PFSK-1 (cell line): Measurements from ENCODE around the gene VWA3A.

Experiments
- FOXP2 ChIP-seq: optimal IDR thresholded peaks from 2 replicates; pipeline ENCODE3; 2011; ENCODE audit warnings: borderline replicate concordance, control low read depth, inconsistent platforms; ENCODE audit not compliant: insufficient read depth; ENCODE audit errors: extremely low read length, extremely low read depth
- POLR2AphosphoS5 ChIP-seq: IDR thresholded peaks from 2 replicates; pipeline ENCODE4 v1.6.1; 2012; ENCODE audit warnings: low read depth, mild to moderate bottlenecking, control low read depth, low read length, moderate library complexity
- REST ChIP-seq, 2 experiments: IDR thresholded peaks; 2 replicates each; pipeline versions ENCODE4 v1.6.1 to v1.8.0; 2011 to 2012; ENCODE audit warnings: low read depth in 2 of 2, low read length in 2 of 2, control low read depth in 1 of 2, inconsistent platforms in 1 of 2, mild to moderate bottlenecking in 1 of 2, moderate library complexity in 1 of 2; ENCODE audit not compliant: insufficient read depth in 1 of 2
- SIN3A ChIP-seq: IDR thresholded peaks from 2 replicates; pipeline ENCODE4 v1.6.1; 2012; ENCODE audit warnings: mild to moderate bottlenecking, low read length, moderate library complexity, borderline replicate concordance; ENCODE audit not compliant: insufficient read depth
- TAF1 ChIP-seq: IDR thresholded peaks from 2 replicates; pipeline ENCODE4 v1.6.1; 2012; ENCODE audit warnings: low read length, control low read depth, borderline replicate concordance; ENCODE audit not compliant: insufficient read depth

Gene VWA3A

GRCh38 chr16:22054847-22055590 lies 37.3 kb upstream of the VWA3A start:
- TF ChIP-seq TAF1 (no peak), SIN3A (no peak), FOXP2 (no peak), POLR2AphosphoS5 (no peak), REST (IDR thresholded peaks at IDR 0.05; ENCODE audit: insufficient read depth in 1 of 2, low read depth in 2 of 2, low read length in 2 of 2) (no peak)

DNA sequence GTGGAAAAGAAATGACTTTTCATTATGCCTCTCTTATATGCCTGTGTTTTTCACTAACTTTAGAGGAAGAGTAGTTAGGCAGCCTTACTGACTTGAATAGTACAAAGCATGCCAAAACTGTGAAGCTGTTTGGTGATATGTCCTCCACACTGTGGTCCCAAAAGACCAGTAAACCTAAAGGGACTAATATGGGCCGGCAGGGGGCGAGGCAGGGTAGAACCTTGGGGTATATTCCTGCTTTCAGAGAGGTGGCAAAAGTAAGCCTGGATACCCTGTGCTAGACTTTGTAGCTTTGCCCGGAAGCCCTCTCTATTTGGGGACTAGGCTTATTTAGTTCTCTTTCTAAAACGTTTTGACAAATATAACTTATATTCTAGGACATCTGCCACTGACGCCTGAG lies 36.5 kb upstream of the VWA3A start:
- TF ChIP-seq REST (IDR thresholded peaks at IDR 0.05; ENCODE audit: insufficient read depth in 1 of 2, low read depth in 2 of 2, low read length in 2 of 2) (no peak), FOXP2 (no peak), SIN3A (no peak), TAF1 (no peak), POLR2AphosphoS5 (no peak)

DNA sequence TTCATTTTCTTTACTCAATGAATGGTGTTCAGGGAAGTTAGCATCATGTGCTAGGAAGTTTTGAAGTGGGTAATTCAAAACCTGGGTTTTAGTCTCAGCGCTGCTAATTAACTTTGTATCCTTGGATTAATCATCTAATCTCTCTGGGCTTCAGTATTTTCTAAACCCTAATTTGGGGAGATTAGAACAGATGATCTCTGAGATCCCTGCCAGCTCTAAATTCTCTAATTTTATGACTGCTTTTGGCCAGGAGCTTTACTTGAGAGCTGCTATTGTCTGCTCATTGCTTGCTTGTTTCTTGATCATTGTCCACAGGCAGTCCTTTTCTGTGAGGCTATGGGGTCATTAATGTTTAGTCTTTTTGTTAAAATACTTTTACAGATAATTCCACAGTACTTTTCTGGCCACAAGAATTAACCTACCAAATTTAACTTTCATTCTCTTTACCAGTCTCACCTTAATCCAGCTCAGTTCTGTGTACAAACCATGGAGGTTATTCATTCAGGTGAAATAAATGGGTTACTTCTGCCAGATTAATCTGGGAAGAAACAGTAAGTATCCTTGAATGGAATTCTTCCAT lies 28.4 kb upstream of the VWA3A start:
- TF ChIP-seq REST (IDR thresholded peaks at IDR 0.05; ENCODE audit: insufficient read depth in 1 of 2, low read depth in 2 of 2, low read length in 2 of 2) (no peak), POLR2AphosphoS5 (no peak), FOXP2 (no peak), SIN3A (no peak), TAF1 (no peak)

GRCh38 chr16:22065252-22065651 lies 27.1 kb upstream of the VWA3A start:
- TF ChIP-seq TAF1 (no peak), SIN3A (no peak), REST (IDR thresholded peaks at IDR 0.05; ENCODE audit: insufficient read depth in 1 of 2, low read depth in 2 of 2, low read length in 2 of 2) (no peak), POLR2AphosphoS5 (no peak), FOXP2 (no peak)
